Measurements from ENCODE around the gene BMPR1B. TPM values are rescaled to one million over a fixed set of nuclear protein-coding genes. Genes with fewer than 3 reads are reported as not detected.

The BMPR1B gene
- total and polyA plus RNA-seq, 2 of the 4 experiments (the other 2 are of a cell fraction): 0.24 to 0.90 TPM

DNA sequence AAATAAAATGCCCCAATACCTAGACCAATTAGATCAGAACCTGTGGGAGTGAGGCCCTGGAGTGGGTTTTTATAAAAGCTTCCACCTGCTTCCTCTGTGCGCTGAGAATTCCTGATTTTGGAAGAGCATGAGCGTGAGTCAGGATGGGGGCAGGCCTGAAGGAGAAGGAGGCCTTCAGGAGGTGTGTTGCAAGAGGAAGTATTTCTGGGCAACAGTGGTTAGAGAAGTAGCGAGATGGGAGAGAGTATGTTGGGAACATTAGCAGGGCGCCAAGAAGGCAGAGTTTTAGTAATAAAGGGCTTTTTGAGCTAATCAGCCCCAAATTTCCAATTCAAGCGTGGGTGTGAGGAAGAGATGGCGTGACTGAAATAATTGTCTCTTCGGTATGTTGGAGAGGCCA lies 441.2 kb downstream of the BMPR1B start:
- Histone ChIP-seq H3K18ac (ENCODE audit: low read depth, low read length) (no peak overlapping the region), H3K4ac (ENCODE audit: low read depth, low read length) (no peak overlapping the region), H3K9me1 (ENCODE audit: insufficient read depth, low read length) (no peaks in the 10 kb centered on the region), H3K79me1 (ENCODE audit: low read depth in 1 of 2, low read length in 2 of 2) (no peaks in the 10 kb centered on the region), H2AK9ac (replicated peaks; ENCODE audit: low read depth, low read length, poor library complexity) (no peak overlapping the region), H3K23ac (ENCODE audit: low read depth, low read length) (no peak overlapping the region), H3K56ac (ENCODE audit: extremely low read depth, insufficient read depth, low read length) (no peak overlapping the region), H4K20me1 (ENCODE audit: insufficient read depth, low read length) (no peaks in the 10 kb centered on the region), H3K4me1 (ENCODE audit: control insufficient read depth, insufficient read depth, low read length) (no peaks in the 10 kb centered on the region), H3K27me3 (ENCODE audit: control insufficient read depth, insufficient read depth, low read length) (no peaks in the 10 kb centered on the region), H4K91ac (ENCODE audit: insufficient read depth, low read depth, low read length) (no peak overlapping the region), H2AK5ac (ENCODE audit: low read depth, low read length) (no peak overlapping the region), H2BK5ac (ENCODE audit: low read depth, low read length, poor library complexity, severe bottlenecking) (no peak overlapping the region), H3K14ac (replicated peaks; ENCODE audit: low read depth, low read length) (no peak overlapping the region), H2AFZ (replicated peaks; ENCODE audit: low read length, poor library complexity) (no peak overlapping the region), H3K27ac (ENCODE audit: insufficient read depth, low read length) (no peak overlapping the region), H3K9ac (ENCODE audit: low read depth, low read length) (no peak overlapping the region), H4K5ac (ENCODE audit: low read depth, low read length) (no peak overlapping the region), H3K9me3 (ENCODE audit: control insufficient read depth, insufficient read depth, low read length) (no peaks in the 10 kb centered on the region), H2BK15ac (ENCODE audit: low read depth, low read length) (no peak overlapping the region), H3K4me2 (ENCODE audit: low read depth, low read length) (no peak overlapping the region), H3K36me3 (ENCODE audit: control insufficient read depth, insufficient read depth, low read length) (no peaks in the 10 kb centered on the region), H3K4me3 (ENCODE audit: insufficient read depth, low read depth, low read length) (no peak overlapping the region), H4K8ac (ENCODE audit: low read depth in 2 of 2, low read length in 2 of 2) (no peak overlapping the region), H2BK20ac (ENCODE audit: low read depth, low read length) (no peak overlapping the region), H2BK120ac (ENCODE audit: low read depth, low read length) (no peak overlapping the region)
- ChIA-PET CTCF (no interaction called here), POLR2A (ENCODE audit: unreplicated experiment) (no interaction called here)
- in situ Hi-C loops (cut with MboI; ENCODE audit: low sequenced_read_pairs) (no loop called here), dilution Hi-C loops (cut with HindIII; ENCODE audit: low sequenced_read_pairs, unreplicated experiment) (no loop called here), intact Hi-C loops (cut with micrococcal nuclease) (no loop called here)
- TF ChIP-seq CHD1 (IDR thresholded peaks at IDR 0.05; ENCODE audit: low read depth, low read length) (no peak), MAFK (IDR thresholded peaks at IDR 0.05; ENCODE audit: low read depth, low read length) (no peak), RAD21 (IDR thresholded peaks at IDR 0.05; ENCODE audit: low read length) (no peak), CEBPB (IDR thresholded peaks at IDR 0.05; ENCODE audit: low read depth, low read length) (no peak), FOS (IDR thresholded peaks at IDR 0.05; ENCODE audit: low read depth, low read length) (no peak), MXI1 (IDR thresholded peaks at IDR 0.05; ENCODE audit: borderline replicate concordance, low read depth, low read length) (no peak), POLR2A (IDR thresholded peaks at IDR 0.05; ENCODE audit: low read depth, low read length) (no peak), NFE2L2 (IDR thresholded peaks at IDR 0.05; ENCODE audit: low read depth, low read length) (no peak), RFX5 (IDR thresholded peaks at IDR 0.05; ENCODE audit: low read depth, low read length) (no peak), BHLHE40 (IDR thresholded peaks at IDR 0.05; ENCODE audit: low read depth, low read length) (no peak), RCOR1 (IDR thresholded peaks at IDR 0.05; ENCODE audit: insufficient replicate concordance, low read length) (no peak), SMC3 (IDR thresholded peaks at IDR 0.05; ENCODE audit: low read depth, low read length) (no peak)
- TF ChIP-seq, protein P1, sequence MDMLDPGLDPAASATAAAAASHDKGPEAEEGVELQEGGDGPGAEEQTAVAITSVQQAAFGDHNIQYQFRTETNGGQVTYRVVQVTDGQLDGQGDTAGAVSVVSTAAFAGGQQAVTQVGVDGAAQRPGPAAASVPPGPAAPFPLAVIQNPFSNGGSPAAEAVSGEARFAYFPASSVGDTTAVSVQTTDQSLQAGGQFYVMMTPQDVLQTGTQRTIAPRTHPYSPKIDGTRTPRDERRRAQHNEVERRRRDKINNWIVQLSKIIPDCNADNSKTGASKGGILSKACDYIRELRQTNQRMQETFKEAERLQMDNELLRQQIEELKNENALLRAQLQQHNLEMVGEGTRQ (IDR thresholded peaks at IDR 0.05; ENCODE audit: low read depth, low read length): no peak
- TF ChIP-seq, protein P2, sequence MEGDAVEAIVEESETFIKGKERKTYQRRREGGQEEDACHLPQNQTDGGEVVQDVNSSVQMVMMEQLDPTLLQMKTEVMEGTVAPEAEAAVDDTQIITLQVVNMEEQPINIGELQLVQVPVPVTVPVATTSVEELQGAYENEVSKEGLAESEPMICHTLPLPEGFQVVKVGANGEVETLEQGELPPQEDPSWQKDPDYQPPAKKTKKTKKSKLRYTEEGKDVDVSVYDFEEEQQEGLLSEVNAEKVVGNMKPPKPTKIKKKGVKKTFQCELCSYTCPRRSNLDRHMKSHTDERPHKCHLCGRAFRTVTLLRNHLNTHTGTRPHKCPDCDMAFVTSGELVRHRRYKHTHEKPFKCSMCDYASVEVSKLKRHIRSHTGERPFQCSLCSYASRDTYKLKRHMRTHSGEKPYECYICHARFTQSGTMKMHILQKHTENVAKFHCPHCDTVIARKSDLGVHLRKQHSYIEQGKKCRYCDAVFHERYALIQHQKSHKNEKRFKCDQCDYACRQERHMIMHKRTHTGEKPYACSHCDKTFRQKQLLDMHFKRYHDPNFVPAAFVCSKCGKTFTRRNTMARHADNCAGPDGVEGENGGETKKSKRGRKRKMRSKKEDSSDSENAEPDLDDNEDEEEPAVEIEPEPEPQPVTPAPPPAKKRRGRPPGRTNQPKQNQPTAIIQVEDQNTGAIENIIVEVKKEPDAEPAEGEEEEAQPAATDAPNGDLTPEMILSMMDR (conservative IDR thresholded peaks at IDR 0.05; ENCODE audit: low read depth, low read length): no peak
- TF ChIP-seq, protein P3, sequence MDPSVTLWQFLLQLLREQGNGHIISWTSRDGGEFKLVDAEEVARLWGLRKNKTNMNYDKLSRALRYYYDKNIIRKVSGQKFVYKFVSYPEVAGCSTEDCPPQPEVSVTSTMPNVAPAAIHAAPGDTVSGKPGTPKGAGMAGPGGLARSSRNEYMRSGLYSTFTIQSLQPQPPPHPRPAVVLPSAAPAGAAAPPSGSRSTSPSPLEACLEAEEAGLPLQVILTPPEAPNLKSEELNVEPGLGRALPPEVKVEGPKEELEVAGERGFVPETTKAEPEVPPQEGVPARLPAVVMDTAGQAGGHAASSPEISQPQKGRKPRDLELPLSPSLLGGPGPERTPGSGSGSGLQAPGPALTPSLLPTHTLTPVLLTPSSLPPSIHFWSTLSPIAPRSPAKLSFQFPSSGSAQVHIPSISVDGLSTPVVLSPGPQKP (IDR thresholded peaks at IDR 0.05; ENCODE audit: borderline replicate concordance, low read depth, low read length): no peak
- WGBS, 2 experiments (ENCODE audit: extremely low coverage in 2 of 2, insufficient read length in 1 of 2): 92% methylated on average over 2 of the region's 7 CpGs; no CpG with 5 or more reads in 1 of the 2 experiments
- ATAC-seq (ENCODE audit: low read depth) (no peak), DNase-seq (no peak)
- BruUV-seq (replicated peaks): no TSS peak

Measured in IMR-90 (cell line).